ENCODE measurements around the gene OR4E1.

- TF ChIP-seq GATA2 (IDR thresholded peaks at IDR 0.05; ENCODE audit: low read depth, low read length) (no peak), GATA3 (IDR thresholded peaks at IDR 0.05; ENCODE audit: low read depth, low read length) (no peak)
Observed at GRCh38 chr14:21680072-21680471, 6.5 kb upstream of the OR4E1 start.
